ENCODE measurements around the gene CDC42BPB. TPM values are rescaled to one million over a fixed set of nuclear protein-coding genes. Genes with fewer than 3 reads are reported as not detected.

CDC42BPB gene
- total and polyA plus RNA-seq, 2 of the 4 experiments (the other 2 are of a cell fraction) = 49.1 to 81.4 TPM

- peak overlapping the region; percentile 90; the same call in 1 of the 2 replicates for H3K4me2 ChIP-seq (ENCODE audit: low read depth, low read length)
- CTCF ChIA-PET = no interaction called here
- no peak overlapping the region for H3K27ac ChIP-seq (ENCODE audit: insufficient read depth, low read length)
- no peak overlapping the region for H3K56ac ChIP-seq (ENCODE audit: extremely low read depth, insufficient read depth, low read length)
- peak overlapping the region; percentile 42; the same call in 1 of the 2 replicates for H3K4me3 ChIP-seq (ENCODE audit: insufficient read depth, low read depth, low read length)
- peaks cover 72% of the 10 kb centered on the region for H3K27me3 ChIP-seq (ENCODE audit: control insufficient read depth, insufficient read depth, low read length)
- 19% methylated on average over 11 of the region's 35 CpGs; no CpG with 5 or more reads in 1 of the 2 experiments for WGBS, 2 experiments (ENCODE audit: extremely low coverage in 2 of 2, insufficient read length in 1 of 2)
- H3K79me1 ChIP-seq (ENCODE audit: low read depth in 1 of 2, low read length in 2 of 2) = no peaks in the 10 kb centered on the region
- H3K36me3 ChIP-seq (ENCODE audit: control insufficient read depth, insufficient read depth, low read length) = peaks cover 12% of the 10 kb centered on the region
- peaks cover 13% of the 10 kb centered on the region for H3K4me1 ChIP-seq (ENCODE audit: control insufficient read depth, insufficient read depth, low read length)
- in situ Hi-C loops (cut with MboI; ENCODE audit: low sequenced_read_pairs) (no loop called here), dilution Hi-C loops (cut with HindIII; ENCODE audit: low sequenced_read_pairs, unreplicated experiment) (no loop called here), intact Hi-C loops (cut with micrococcal nuclease) (no loop called here)
- H3K9ac ChIP-seq (ENCODE audit: low read depth, low read length) = no peak overlapping the region
- no peak for ATAC-seq (ENCODE audit: low read depth)
- no peak overlapping the region for H2BK120ac ChIP-seq (ENCODE audit: low read depth, low read length)
- DNase-seq = no peak
- H4K8ac ChIP-seq (ENCODE audit: low read depth in 2 of 2, low read length in 2 of 2) = no peak overlapping the region
- H4K20me1 ChIP-seq (ENCODE audit: insufficient read depth, low read length) = peaks cover 14% of the 10 kb centered on the region
- H2AK5ac ChIP-seq (ENCODE audit: low read depth, low read length) = no peak overlapping the region
- TF ChIP-seq, protein P1, sequence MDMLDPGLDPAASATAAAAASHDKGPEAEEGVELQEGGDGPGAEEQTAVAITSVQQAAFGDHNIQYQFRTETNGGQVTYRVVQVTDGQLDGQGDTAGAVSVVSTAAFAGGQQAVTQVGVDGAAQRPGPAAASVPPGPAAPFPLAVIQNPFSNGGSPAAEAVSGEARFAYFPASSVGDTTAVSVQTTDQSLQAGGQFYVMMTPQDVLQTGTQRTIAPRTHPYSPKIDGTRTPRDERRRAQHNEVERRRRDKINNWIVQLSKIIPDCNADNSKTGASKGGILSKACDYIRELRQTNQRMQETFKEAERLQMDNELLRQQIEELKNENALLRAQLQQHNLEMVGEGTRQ (IDR thresholded peaks at IDR 0.05; ENCODE audit: low read depth, low read length) = no peak
- no peak for TF ChIP-seq RAD21 (IDR thresholded peaks at IDR 0.05; ENCODE audit: low read length)
- no peak for TF ChIP-seq SMC3 (IDR thresholded peaks at IDR 0.05; ENCODE audit: low read depth, low read length)
- no peak for TF ChIP-seq MAFK (IDR thresholded peaks at IDR 0.05; ENCODE audit: low read depth, low read length)
- no peak for TF ChIP-seq NFE2L2 (IDR thresholded peaks at IDR 0.05; ENCODE audit: low read depth, low read length)
- no peak for TF ChIP-seq ELK1 (IDR thresholded peaks at IDR 0.05; ENCODE audit: borderline replicate concordance, low read depth, low read length)
- no peak for TF ChIP-seq MXI1 (IDR thresholded peaks at IDR 0.05; ENCODE audit: borderline replicate concordance, low read depth, low read length)
- no peak for TF ChIP-seq CEBPB (IDR thresholded peaks at IDR 0.05; ENCODE audit: low read depth, low read length)
- no peak for TF ChIP-seq MAZ (IDR thresholded peaks at IDR 0.05; ENCODE audit: borderline replicate concordance, low read depth, low read length)
- TF ChIP-seq RFX5 (IDR thresholded peaks at IDR 0.05; ENCODE audit: low read depth, low read length) = no peak
- no peak for TF ChIP-seq FOS (IDR thresholded peaks at IDR 0.05; ENCODE audit: low read depth, low read length)
- TF ChIP-seq POLR2A (IDR thresholded peaks at IDR 0.05; ENCODE audit: low read depth, low read length) = no peak
- no peak for TF ChIP-seq BHLHE40 (IDR thresholded peaks at IDR 0.05; ENCODE audit: low read depth, low read length)
- TF ChIP-seq RCOR1 (IDR thresholded peaks at IDR 0.05; ENCODE audit: insufficient replicate concordance, low read length) = no peak
- TF ChIP-seq CHD1 (IDR thresholded peaks at IDR 0.05; ENCODE audit: low read depth, low read length) = no peak
- no peak for TF ChIP-seq CTCF (conservative IDR thresholded peaks at IDR 0.05; ENCODE audit: low read depth, low read length)
- no peak overlapping the region for H3K4ac ChIP-seq (ENCODE audit: low read depth, low read length)
- H2AFZ ChIP-seq (replicated peaks; ENCODE audit: low read length, poor library complexity) = peak overlapping the region; percentile 80
- no peak overlapping the region for H4K91ac ChIP-seq (ENCODE audit: insufficient read depth, low read depth, low read length)
- 0 out of 2 replicates have a peak, but pooled peaks cover 5% of the 10 kb centered on the region for H3K9me3 ChIP-seq (ENCODE audit: control insufficient read depth, insufficient read depth, low read length)
- no peak overlapping the region for H3K18ac ChIP-seq (ENCODE audit: low read depth, low read length)
- POLR2A ChIA-PET (ENCODE audit: unreplicated experiment) = no interaction called here
- BruUV-seq (replicated peaks) = no TSS peak
- H2AK9ac ChIP-seq (replicated peaks; ENCODE audit: low read depth, low read length, poor library complexity) = no peak overlapping the region
- no peak overlapping the region for H2BK5ac ChIP-seq (ENCODE audit: low read depth, low read length, poor library complexity, severe bottlenecking)
- H3K14ac ChIP-seq (replicated peaks; ENCODE audit: low read depth, low read length) = no peak overlapping the region
- H2BK20ac ChIP-seq (ENCODE audit: low read depth, low read length) = no peak overlapping the region
- 0 out of 2 replicates have a peak, but pooled peaks cover 5% of the 10 kb centered on the region for H3K9me1 ChIP-seq (ENCODE audit: insufficient read depth, low read length)
- no peak overlapping the region for H4K5ac ChIP-seq (ENCODE audit: low read depth, low read length)
- no peak overlapping the region for H3K23ac ChIP-seq (ENCODE audit: low read depth, low read length)
- no peak overlapping the region for H2BK15ac ChIP-seq (ENCODE audit: low read depth, low read length)
Measured at GRCh38 chr14:102927878-102928411, 129.4 kb downstream of the CDC42BPB start.
